HL-60 (cell line): ENCODE results near the gene KLC1.

ENCODE experiments used
- DNase-seq, 2 experiments: peaks; one replicate each; pipeline ENCODE4 v3.0.0-alpha.2; 2010 to 2020; ENCODE audit warnings: low read depth in 1 of 2, low spot score in 1 of 2
- H3K27ac ChIP-seq: fragments of 250-450 bp; sonication (Bioruptor Pico); replicated peaks from 2 replicates; pipeline ENCODE4 v1.5.1; 2020; ENCODE audit warnings: mild to moderate bottlenecking, moderate library complexity
- H3K27me3 ChIP-seq: fragments of 250-450 bp; sonication (Bioruptor Pico); 2 replicates; pipeline ENCODE4 v1.5.1; 2021; ENCODE audit warnings: mild to moderate bottlenecking, moderate library complexity; ENCODE audit not compliant: insufficient read depth, poor library complexity, severe bottlenecking
- H3K4me3 ChIP-seq: replicated peaks from 2 replicates; pipeline ENCODE4 v1.5.1; 2011; ENCODE audit warnings: mild to moderate bottlenecking, control low read depth, low read length; ENCODE audit not compliant: insufficient read depth
- GABPA ChIP-seq: IDR thresholded peaks from 2 replicates; pipeline ENCODE4 v1.6.1; 2012; ENCODE audit warnings: low read depth
- POLR2AphosphoS5 ChIP-seq: IDR thresholded peaks from 2 replicates; pipeline ENCODE4 v1.6.1; 2012; ENCODE audit warnings: low read depth
- REST ChIP-seq: IDR thresholded peaks from 2 replicates; pipeline ENCODE4 v1.6.1; 2012; ENCODE audit warnings: low read depth; ENCODE audit not compliant: insufficient replicate concordance
- SPI1 ChIP-seq: IDR thresholded peaks from 2 replicates; pipeline ENCODE4 v1.6.1; 2012; ENCODE audit warnings: low read depth, mild to moderate bottlenecking, borderline replicate concordance
- TF ChIP-seq, protein P1 (sequence below): IDR thresholded peaks from one replicate; pipeline ENCODE4 v1.5.1; 2011; ENCODE audit warnings: low read length, control low read depth, inconsistent platforms; ENCODE audit not compliant: insufficient read depth

KLC1 gene

GRCh38 chr14:103649001-103649400 is 20.0 kb downstream of the KLC1 start:
- no peak for DNase-seq
- TF ChIP-seq, protein P1, sequence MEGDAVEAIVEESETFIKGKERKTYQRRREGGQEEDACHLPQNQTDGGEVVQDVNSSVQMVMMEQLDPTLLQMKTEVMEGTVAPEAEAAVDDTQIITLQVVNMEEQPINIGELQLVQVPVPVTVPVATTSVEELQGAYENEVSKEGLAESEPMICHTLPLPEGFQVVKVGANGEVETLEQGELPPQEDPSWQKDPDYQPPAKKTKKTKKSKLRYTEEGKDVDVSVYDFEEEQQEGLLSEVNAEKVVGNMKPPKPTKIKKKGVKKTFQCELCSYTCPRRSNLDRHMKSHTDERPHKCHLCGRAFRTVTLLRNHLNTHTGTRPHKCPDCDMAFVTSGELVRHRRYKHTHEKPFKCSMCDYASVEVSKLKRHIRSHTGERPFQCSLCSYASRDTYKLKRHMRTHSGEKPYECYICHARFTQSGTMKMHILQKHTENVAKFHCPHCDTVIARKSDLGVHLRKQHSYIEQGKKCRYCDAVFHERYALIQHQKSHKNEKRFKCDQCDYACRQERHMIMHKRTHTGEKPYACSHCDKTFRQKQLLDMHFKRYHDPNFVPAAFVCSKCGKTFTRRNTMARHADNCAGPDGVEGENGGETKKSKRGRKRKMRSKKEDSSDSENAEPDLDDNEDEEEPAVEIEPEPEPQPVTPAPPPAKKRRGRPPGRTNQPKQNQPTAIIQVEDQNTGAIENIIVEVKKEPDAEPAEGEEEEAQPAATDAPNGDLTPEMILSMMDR: no peak
- TF ChIP-seq GABPA (no peak), REST (no peak), POLR2AphosphoS5 (no peak), SPI1 (no peak)
- no peak overlapping the region for H3K4me3 ChIP-seq
- H3K27me3 ChIP-seq: no peaks in the 10 kb centered on the region
- H3K27ac ChIP-seq: no peak overlapping the region

GRCh38 chr14:103650213-103650612 is 21.2 kb downstream of the KLC1 start:
- TF ChIP-seq REST: no peak
- TF ChIP-seq, protein P1: no peak
- TF ChIP-seq POLR2AphosphoS5: no peak
- TF ChIP-seq SPI1: no peak
- TF ChIP-seq GABPA: no peak
- H3K27ac ChIP-seq: no peak overlapping the region
- no peak overlapping the region for H3K4me3 ChIP-seq
- no peak for DNase-seq
- H3K27me3 ChIP-seq: no peaks in the 10 kb centered on the region

DNA sequence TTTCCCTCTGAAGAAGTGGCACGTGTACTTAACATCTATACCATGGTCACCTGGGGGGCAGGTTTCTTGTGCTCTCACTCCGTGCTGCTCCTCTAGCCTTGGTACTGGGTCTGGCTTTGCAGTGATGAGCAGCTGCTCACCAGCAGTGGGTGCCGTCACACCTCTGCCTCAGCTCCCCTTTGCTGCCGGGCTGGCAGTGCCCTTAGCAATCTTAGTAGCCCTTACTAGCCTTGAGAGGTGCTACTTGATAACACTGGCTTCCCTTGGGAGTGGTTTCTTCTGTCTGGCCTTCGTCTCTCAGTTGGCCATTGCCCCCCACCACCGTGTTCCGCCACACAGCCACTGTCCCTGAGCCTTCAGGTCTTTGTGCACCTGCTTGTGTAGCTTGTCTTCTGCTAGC is 22.6 kb downstream of the KLC1 start:
- Histone ChIP-seq H3K4me3 (no peak overlapping the region), H3K27me3 (no peaks in the 10 kb centered on the region), H3K27ac (no peak overlapping the region)
- TF ChIP-seq, protein P1: no peak
- no peak for TF ChIP-seq POLR2AphosphoS5
- no peak for TF ChIP-seq REST
- TF ChIP-seq GABPA: no peak
- TF ChIP-seq SPI1: no peak
- DNase-seq: no peak
